HEK293 (cell line): ENCODE measurements around the gene CLDN6.
A peak's percentile ranks its signal among the peaks of the same experiment; 100 is the strongest.

Experiments
- CTCF ChIA-PET: fragments of 350-600 bp; formaldehyde crosslinking; extraction: SDS; loops from one replicate; lab custom pipeline; 2021; ENCODE audit warnings: antibody characterized with exemption; lab: Yijun Ruan, JAX
- POLR2A ChIA-PET: fragments of 300-600 bp; formaldehyde crosslinking; extraction: SDS; loops from one replicate; lab custom pipeline; 2020; ENCODE audit warnings: antibody characterized with exemption, inconsistent platforms; lab: Yijun Ruan, JAX
- H3K27ac ChIP-seq: fragments of 200-500 bp; sonication (Bioruptor generic); 2 replicates; pipeline ENCODE4 v1.5.1; 2014; ENCODE audit warnings: low read depth, low read length, control low read depth, inconsistent platforms; ENCODE audit errors: extremely low read depth
- H3K36me3 ChIP-seq, 2 experiments: fragments of 200-500 bp in 1 of 2; sonication (Bioruptor generic) in 1 of 2; 1 replicate in 1 of 2; 2 replicates in 1 of 2; pipeline ENCODE4 v1.5.1; 2014 to 2017; ENCODE audit warnings: inconsistent platforms in 2 of 2, low read length in 2 of 2; ENCODE audit not compliant: control insufficient read depth in 2 of 2, insufficient read depth in 1 of 2
- H3K4me1 ChIP-seq: fragments of 200-500 bp; sonication (Bioruptor generic); 2 replicates; pipeline ENCODE4 v1.5.1; 2014; ENCODE audit warnings: mild to moderate bottlenecking, low read length, inconsistent platforms; ENCODE audit not compliant: control insufficient read depth, insufficient read depth
- H3K4me3 ChIP-seq: 2 replicates; pipeline ENCODE4 v1.5.1; 2011; ENCODE audit warnings: low read depth, mild to moderate bottlenecking, control low read depth, low read length, moderate library complexity
- H3K9me3 ChIP-seq: fragments of 200-500 bp; sonication (Bioruptor generic); 2 replicates; pipeline ENCODE4 v1.5.1; 2014; ENCODE audit warnings: low read depth, low read length, inconsistent platforms; ENCODE audit not compliant: control insufficient read depth, insufficient read depth
- BCL11B ChIP-seq: fragments of 450-650 bp; formaldehyde crosslinking; IDR thresholded peaks from 2 replicates; pipeline ENCODE4 v1.5.1; 2016; ENCODE audit warnings: low read depth, missing biosample characterization, missing genetic modification characterization
- GLIS1 ChIP-seq: fragments of 450-650 bp; formaldehyde crosslinking; IDR thresholded peaks from 2 replicates; pipeline ENCODE4 v1.5.1; 2016; ENCODE audit warnings: missing biosample characterization, missing genetic modification characterization
- IKZF3 ChIP-seq: fragments of 450-650 bp; IDR thresholded peaks from 2 replicates; pipeline ENCODE4 v1.5.0; 2018; ENCODE audit warnings: missing biosample characterization, mild to moderate bottlenecking, missing genetic modification characterization, moderate library complexity
- PRDM1 ChIP-seq: fragments of 450-650 bp; formaldehyde crosslinking; IDR thresholded peaks from 2 replicates; pipeline ENCODE4; 2016; ENCODE audit warnings: missing biosample characterization, missing genetic modification characterization
- REPIN1 ChIP-seq: fragments of 450-650 bp; formaldehyde crosslinking; IDR thresholded peaks from 2 replicates; pipeline ENCODE4 v1.5.1; 2017; ENCODE audit warnings: missing biosample characterization, missing genetic modification characterization, low read depth
- ZBTB1 ChIP-seq: fragments of 450-650 bp; formaldehyde crosslinking; IDR thresholded peaks from 2 replicates; pipeline ENCODE4 v1.5.1; 2016; ENCODE audit warnings: missing biosample characterization, missing genetic modification characterization
- ZNF155 ChIP-seq: fragments of 450-650 bp; formaldehyde crosslinking; IDR thresholded peaks from 2 replicates; pipeline ENCODE4 v1.5.1; 2016; ENCODE audit warnings: missing biosample characterization, missing genetic modification characterization
- ZNF16 ChIP-seq: fragments of 450-650 bp; formaldehyde crosslinking; IDR thresholded peaks from 2 replicates; pipeline ENCODE4 v1.5.1; 2016; ENCODE audit warnings: low read depth, missing biosample characterization, missing genetic modification characterization
- ZNF239 ChIP-seq: fragments of 450-650 bp; formaldehyde crosslinking; IDR thresholded peaks from 2 replicates; pipeline ENCODE4 v1.5.1; 2016; ENCODE audit warnings: missing biosample characterization, missing genetic modification characterization
- ZNF266 ChIP-seq: fragments of 450-650 bp; formaldehyde crosslinking; IDR thresholded peaks from 2 replicates; pipeline ENCODE4 v1.5.1; 2016; ENCODE audit warnings: missing biosample characterization, missing genetic modification characterization, low read depth
- ZNF274 ChIP-seq, 2 experiments: fragments of 200-500 bp in 1 of 2; fragments of 450-650 bp in 1 of 2; sonication (Bioruptor generic) in 1 of 2; formaldehyde crosslinking in 1 of 2; IDR thresholded peaks; 2 replicates each; pipeline versions ENCODE4 v1.5.1 to v1.6.1; 2014 to 2016; ENCODE audit warnings: borderline replicate concordance in 1 of 2, inconsistent platforms in 1 of 2, low read length in 1 of 2, missing biosample characterization in 1 of 2, missing genetic modification characterization in 1 of 2
- ZNF366 ChIP-seq: fragments of 450-650 bp; formaldehyde crosslinking; conservative IDR thresholded peaks from 2 replicates; pipeline ENCODE4 v1.5.1; 2016; ENCODE audit warnings: missing biosample characterization, missing genetic modification characterization
- ZNF426 ChIP-seq: fragments of 450-650 bp; formaldehyde crosslinking; IDR thresholded peaks from 2 replicates; pipeline ENCODE4 v1.5.1; 2017; ENCODE audit warnings: missing biosample characterization, missing genetic modification characterization, mild to moderate bottlenecking, inconsistent platforms, moderate library complexity
- ZNF514 ChIP-seq: fragments of 450-650 bp; formaldehyde crosslinking; IDR thresholded peaks from 2 replicates; pipeline ENCODE4 v1.5.1; 2016; ENCODE audit warnings: missing biosample characterization, missing genetic modification characterization
- ZNF560 ChIP-seq: fragments of 450-650 bp; formaldehyde crosslinking; IDR thresholded peaks from 2 replicates; pipeline ENCODE4 v1.5.1; 2017; ENCODE audit warnings: missing biosample characterization, missing genetic modification characterization, borderline replicate concordance
- ZNF585B ChIP-seq: fragments of 450-650 bp; formaldehyde crosslinking; IDR thresholded peaks from 2 replicates; pipeline ENCODE4 v1.5.1; 2016; ENCODE audit warnings: missing biosample characterization, missing genetic modification characterization
- ZNF629 ChIP-seq: fragments of 450-650 bp; formaldehyde crosslinking; IDR thresholded peaks from 2 replicates; pipeline ENCODE4 v1.5.1; 2017; ENCODE audit warnings: missing biosample characterization, missing genetic modification characterization
- ZNF701 ChIP-seq: fragments of 450-650 bp; formaldehyde crosslinking; IDR thresholded peaks from 2 replicates; pipeline ENCODE4 v1.5.1; 2016; ENCODE audit warnings: missing biosample characterization, missing genetic modification characterization
- ZSCAN23 ChIP-seq: fragments of 450-650 bp; formaldehyde crosslinking; IDR thresholded peaks from 2 replicates; pipeline ENCODE4 v1.5.1; 2016; ENCODE audit warnings: missing biosample characterization, missing genetic modification characterization
- TF ChIP-seq, protein P1 (sequence below): fragments of 450-650 bp; formaldehyde crosslinking; IDR thresholded peaks from 2 replicates; pipeline ENCODE4 v1.5.1; 2016; ENCODE audit warnings: missing biosample characterization, missing genetic modification characterization, borderline replicate concordance
- TF ChIP-seq, protein P2 (sequence below): fragments of 450-650 bp; formaldehyde crosslinking; IDR thresholded peaks from 2 replicates; pipeline ENCODE4 v1.5.1; 2017; ENCODE audit warnings: missing biosample characterization, missing genetic modification characterization
- TF ChIP-seq, protein P3 (sequence below): fragments of 450-650 bp; formaldehyde crosslinking; IDR thresholded peaks from 2 replicates; pipeline ENCODE4 v1.5.1; 2016; ENCODE audit warnings: missing biosample characterization, missing genetic modification characterization

CLDN6 gene

DNA sequence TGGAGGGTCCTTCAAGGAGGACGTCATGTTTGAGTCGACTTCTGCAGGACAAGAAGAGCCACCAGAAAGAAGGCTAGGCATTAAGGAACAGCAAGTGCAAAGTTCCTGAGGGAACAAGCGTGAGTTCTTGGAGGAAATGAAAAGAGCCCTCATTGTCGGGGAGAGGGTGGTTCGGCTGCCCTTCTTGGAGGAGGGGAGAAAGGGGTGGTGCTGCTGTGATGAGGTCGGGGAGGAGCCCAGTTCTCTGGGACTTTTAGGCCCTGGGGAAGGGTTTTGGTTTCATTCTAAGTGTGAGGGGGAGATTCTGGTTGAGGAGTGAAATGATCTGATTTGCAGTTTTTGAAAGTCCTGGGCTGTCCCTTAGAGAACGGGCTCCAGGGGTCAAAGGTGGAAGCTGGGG lies 14.6 kb upstream of the CLDN6 start (continued):
- TF ChIP-seq, protein P1, sequence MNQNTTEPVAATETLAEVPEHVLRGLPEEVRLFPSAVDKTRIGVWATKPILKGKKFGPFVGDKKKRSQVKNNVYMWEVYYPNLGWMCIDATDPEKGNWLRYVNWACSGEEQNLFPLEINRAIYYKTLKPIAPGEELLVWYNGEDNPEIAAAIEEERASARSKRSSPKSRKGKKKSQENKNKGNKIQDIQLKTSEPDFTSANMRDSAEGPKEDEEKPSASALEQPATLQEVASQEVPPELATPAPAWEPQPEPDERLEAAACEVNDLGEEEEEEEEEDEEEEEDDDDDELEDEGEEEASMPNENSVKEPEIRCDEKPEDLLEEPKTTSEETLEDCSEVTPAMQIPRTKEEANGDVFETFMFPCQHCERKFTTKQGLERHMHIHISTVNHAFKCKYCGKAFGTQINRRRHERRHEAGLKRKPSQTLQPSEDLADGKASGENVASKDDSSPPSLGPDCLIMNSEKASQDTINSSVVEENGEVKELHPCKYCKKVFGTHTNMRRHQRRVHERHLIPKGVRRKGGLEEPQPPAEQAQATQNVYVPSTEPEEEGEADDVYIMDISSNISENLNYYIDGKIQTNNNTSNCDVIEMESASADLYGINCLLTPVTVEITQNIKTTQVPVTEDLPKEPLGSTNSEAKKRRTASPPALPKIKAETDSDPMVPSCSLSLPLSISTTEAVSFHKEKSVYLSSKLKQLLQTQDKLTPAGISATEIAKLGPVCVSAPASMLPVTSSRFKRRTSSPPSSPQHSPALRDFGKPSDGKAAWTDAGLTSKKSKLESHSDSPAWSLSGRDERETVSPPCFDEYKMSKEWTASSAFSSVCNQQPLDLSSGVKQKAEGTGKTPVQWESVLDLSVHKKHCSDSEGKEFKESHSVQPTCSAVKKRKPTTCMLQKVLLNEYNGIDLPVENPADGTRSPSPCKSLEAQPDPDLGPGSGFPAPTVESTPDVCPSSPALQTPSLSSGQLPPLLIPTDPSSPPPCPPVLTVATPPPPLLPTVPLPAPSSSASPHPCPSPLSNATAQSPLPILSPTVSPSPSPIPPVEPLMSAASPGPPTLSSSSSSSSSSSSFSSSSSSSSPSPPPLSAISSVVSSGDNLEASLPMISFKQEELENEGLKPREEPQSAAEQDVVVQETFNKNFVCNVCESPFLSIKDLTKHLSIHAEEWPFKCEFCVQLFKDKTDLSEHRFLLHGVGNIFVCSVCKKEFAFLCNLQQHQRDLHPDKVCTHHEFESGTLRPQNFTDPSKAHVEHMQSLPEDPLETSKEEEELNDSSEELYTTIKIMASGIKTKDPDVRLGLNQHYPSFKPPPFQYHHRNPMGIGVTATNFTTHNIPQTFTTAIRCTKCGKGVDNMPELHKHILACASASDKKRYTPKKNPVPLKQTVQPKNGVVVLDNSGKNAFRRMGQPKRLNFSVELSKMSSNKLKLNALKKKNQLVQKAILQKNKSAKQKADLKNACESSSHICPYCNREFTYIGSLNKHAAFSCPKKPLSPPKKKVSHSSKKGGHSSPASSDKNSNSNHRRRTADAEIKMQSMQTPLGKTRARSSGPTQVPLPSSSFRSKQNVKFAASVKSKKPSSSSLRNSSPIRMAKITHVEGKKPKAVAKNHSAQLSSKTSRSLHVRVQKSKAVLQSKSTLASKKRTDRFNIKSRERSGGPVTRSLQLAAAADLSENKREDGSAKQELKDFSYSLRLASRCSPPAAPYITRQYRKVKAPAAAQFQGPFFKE: no peak
- TF ChIP-seq ZNF155 (tag by site-specific recombination): no peak
- no peak for TF ChIP-seq ZNF701 (tag by site-specific recombination)
- no peak for TF ChIP-seq IKZF3 (tag by site-specific recombination)
- TF ChIP-seq ZNF560 (tag by site-specific recombination): no peak
- no peak for TF ChIP-seq ZNF585B (tag by site-specific recombination)
- no peak for TF ChIP-seq ZNF629 (tag by site-specific recombination)
- TF ChIP-seq ZSCAN23 (tag by site-specific recombination): no peak
- TF ChIP-seq ZNF274 (IDR thresholded peaks at IDR 0.05; ENCODE audit: low read length): no peak
- TF ChIP-seq ZNF274 (tag by site-specific recombination; IDR thresholded peaks at IDR 0.05; ENCODE audit: borderline replicate concordance): no peak
- no peak for TF ChIP-seq BCL11B (tag by site-specific recombination)
- no peak for TF ChIP-seq ZNF514 (tag by site-specific recombination)
- no peak for TF ChIP-seq ZNF266
- TF ChIP-seq ZNF366: no peak
- no peak for TF ChIP-seq GLIS1 (tag by site-specific recombination)
- TF ChIP-seq, all 188 proteins: peak for 0

DNA sequence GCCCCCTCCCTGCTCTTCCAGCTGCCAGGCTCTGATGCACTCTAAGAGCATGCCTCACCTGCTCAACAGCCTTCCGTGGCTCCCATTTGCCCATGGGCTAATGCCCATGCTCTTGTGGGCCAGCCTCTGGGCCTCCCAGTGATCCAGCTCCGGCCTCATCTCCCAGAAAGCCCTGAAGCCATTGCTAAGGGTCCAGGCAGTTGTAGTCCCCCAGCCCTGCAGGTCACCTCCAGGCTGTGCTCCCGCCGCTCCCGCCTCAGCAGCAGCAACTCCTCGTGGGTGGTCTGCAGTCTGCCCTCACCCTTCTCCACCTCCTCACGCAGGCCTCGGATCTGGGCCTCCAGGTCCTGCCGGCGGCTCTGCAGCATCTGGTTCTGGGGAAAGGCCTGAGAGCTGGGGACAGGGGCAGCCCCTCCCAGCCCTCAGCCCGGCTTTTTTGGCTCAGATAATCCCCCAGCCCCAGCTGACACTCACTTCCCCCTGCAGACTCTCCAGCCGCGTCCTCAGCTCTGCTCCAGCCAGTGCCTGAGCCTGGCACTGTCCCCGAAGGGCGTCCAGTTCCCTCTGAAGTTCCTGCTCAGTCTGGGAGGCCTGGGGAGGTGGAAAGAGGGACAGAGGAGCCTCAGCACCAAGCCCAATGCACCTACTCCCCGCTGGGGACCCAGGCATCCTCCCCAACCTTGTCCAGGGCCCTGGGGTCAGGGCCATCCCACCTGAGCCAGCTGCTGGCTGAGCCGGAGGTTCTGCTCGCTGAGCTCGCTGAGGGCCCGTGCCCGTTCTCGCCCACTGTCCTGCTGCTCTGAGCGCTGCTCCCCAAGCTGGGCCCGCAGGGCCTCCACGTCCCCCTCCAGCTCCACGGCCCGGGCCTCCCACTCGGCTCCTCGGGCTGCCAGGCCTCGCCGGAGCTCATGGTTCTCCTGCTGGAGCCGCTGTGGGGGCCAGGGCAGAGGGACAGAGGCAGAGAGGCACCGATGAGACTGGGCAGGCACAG lies 12.5 kb upstream of the CLDN6 start:
- Histone ChIP-seq H3K36me3 (peaks cover 0 to 19% of the 10 kb centered on the region in 2 experiments; a peak in 1 of 3 replicates), H3K4me1 (peaks cover 5% of the 10 kb centered on the region), H3K27ac (no peak overlapping the region), H3K4me3 (no peak overlapping the region), H3K9me3 (no peaks in the 10 kb centered on the region)
- no peak for TF ChIP-seq ZNF239
- TF ChIP-seq PRDM1 (tag by site-specific recombination): no peak
- TF ChIP-seq ZBTB1: no peak
- TF ChIP-seq, protein P2, sequence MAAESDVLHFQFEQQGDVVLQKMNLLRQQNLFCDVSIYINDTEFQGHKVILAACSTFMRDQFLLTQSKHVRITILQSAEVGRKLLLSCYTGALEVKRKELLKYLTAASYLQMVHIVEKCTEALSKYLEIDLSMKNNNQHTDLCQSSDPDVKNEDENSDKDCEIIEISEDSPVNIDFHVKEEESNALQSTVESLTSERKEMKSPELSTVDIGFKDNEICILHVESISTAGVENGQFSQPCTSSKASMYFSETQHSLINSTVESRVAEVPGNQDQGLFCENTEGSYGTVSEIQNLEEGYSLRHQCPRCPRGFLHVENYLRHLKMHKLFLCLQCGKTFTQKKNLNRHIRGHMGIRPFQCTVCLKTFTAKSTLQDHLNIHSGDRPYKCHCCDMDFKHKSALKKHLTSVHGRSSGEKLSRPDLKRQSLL (tag by site-specific recombination): no peak
- TF ChIP-seq ZNF426: no peak
- TF ChIP-seq, protein P3, sequence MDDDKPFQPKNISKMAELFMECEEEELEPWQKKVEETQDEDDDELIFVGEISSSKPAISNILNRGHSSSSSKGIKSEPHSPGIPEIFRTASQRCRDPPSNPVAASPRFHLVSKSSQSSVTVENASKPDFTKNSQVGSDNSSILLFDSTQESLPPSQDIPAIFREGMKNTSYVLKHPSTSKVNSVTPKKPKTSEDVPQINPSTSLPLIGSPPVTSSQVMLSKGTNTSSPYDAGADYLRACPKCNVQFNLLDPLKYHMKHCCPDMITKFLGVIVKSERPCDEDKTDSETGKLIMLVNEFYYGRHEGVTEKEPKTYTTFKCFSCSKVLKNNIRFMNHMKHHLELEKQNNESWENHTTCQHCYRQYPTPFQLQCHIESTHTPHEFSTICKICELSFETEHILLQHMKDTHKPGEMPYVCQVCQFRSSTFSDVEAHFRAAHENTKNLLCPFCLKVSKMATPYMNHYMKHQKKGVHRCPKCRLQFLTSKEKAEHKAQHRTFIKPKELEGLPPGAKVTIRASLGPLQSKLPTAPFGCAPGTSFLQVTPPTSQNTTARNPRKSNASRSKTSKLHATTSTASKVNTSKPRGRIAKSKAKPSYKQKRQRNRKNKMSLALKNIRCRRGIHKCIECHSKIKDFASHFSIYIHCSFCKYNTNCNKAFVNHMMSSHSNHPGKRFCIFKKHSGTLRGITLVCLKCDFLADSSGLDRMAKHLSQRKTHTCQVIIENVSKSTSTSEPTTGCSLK: no peak
- TF ChIP-seq ZNF16 (tag by site-specific recombination): peak; percentile 85
- TF ChIP-seq REPIN1 (tag by site-specific recombination): no peak
- ChIA-PET POLR2A (interaction anchor here (0.6 to 3.1 kb wide), 10 partner anchors 9 to 104 kb away, joined by 3 to 51 read pairs (median 5); partner anchors contain the start of genes HCFC1R1, THOC6, TNFRSF12A and ZNF213), CTCF (interaction anchor here (0.6 to 9.2 kb wide), 17 partner anchors 9 to 1087 kb away, joined by 3 to 149 read pairs (median 9); partner anchors contain the start of genes BICDL2, HCFC1R1, THOC6 and TNFRSF12A)
